Parathyroid adenoma (tissue), 2 donors: ENCODE data around the gene NRROS.

Source experiments
- H2AFZ ChIP-seq: fragments of 300-600 bp; sonication (generic); one replicate; pipeline ENCODE4 v1.7.0; 2017; ENCODE audit warnings: antibody characterized with exemption, mild to moderate bottlenecking
- H3K27ac ChIP-seq: fragments of 300-600 bp; sonication (generic); one replicate; pipeline ENCODE4 v1.7.0; 2017
- H3K27me3 ChIP-seq: fragments of 300-600 bp; sonication (generic); one replicate; pipeline ENCODE4 v1.7.0; 2017; ENCODE audit warnings: low read length; ENCODE audit not compliant: control insufficient read depth, insufficient read depth
- H3K36me3 ChIP-seq: fragments of 300-600 bp; sonication (generic); one replicate; pipeline ENCODE4 v1.7.0; 2017; ENCODE audit warnings: low read length; ENCODE audit not compliant: control insufficient read depth, insufficient read depth
- H3K4me1 ChIP-seq: fragments of 300-600 bp; sonication (generic); one replicate; pipeline ENCODE4 v1.7.0; 2017; ENCODE audit warnings: control low read depth
- H3K4me2 ChIP-seq: fragments of 300-600 bp; sonication (generic); one replicate; pipeline ENCODE4 v1.7.0; 2017; ENCODE audit warnings: low read length
- H3K4me3 ChIP-seq: fragments of 300-600 bp; sonication (generic); one replicate; pipeline ENCODE4 v1.7.0; 2017; ENCODE audit warnings: low read depth, low read length
- H3K79me2 ChIP-seq: fragments of 300-600 bp; sonication (generic); one replicate; pipeline ENCODE4 v1.7.0; 2017; ENCODE audit warnings: control low read depth
- H3K9ac ChIP-seq: fragments of 300-600 bp; sonication (generic); one replicate; pipeline ENCODE4 v1.7.0; 2017; ENCODE audit warnings: mild to moderate bottlenecking
- H3K9me3 ChIP-seq: fragments of 300-600 bp; sonication (generic); one replicate; pipeline ENCODE4 v1.7.0; 2017; ENCODE audit warnings: low read length; ENCODE audit not compliant: control insufficient read depth
- TF ChIP-seq, protein P1 (sequence below): fragments of 300-600 bp; sonication (generic); IDR thresholded peaks from one replicate; pipeline ENCODE4 v1.7.0; 2017; ENCODE audit warnings: antibody characterized with exemption, mild to moderate bottlenecking
- donor health status: primary hyperparathyroidism.

NRROS gene

DNA sequence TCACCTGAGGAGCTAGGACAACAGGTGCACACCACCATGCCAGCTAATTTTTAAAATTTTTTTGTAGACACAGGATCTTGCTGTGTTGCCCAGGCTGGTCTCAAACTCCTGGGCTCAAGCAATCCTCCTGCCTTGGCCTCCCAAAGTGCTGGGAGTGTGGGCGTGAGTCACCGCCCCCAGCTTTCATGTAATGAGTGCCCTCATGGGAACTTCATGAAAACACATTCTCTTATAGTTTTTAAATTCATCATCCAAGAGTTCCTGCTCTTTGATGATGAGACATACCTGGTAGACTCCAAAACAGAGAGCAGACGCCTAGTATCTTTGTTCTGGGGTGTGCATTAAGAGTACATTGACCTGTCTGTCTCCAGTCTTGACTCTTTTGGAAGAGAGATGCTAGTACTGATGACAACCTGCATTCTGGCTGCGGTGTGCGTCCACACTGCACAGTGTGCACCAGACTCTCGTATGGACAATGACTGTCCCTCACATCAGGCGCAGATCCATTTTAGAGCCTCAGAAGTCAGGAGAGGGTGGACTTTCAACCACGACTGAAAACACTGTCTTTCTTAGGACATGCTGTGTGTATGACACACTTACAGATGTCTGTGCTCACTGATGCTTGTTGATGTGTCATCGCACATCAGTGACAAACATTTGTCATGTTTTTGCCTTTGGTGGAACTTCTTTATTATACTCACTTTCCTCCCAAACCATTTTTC, 2.0 kb downstream of the NRROS start:
- peaks cover 3% of the 10 kb centered on the region for H3K4me1 ChIP-seq

DNA sequence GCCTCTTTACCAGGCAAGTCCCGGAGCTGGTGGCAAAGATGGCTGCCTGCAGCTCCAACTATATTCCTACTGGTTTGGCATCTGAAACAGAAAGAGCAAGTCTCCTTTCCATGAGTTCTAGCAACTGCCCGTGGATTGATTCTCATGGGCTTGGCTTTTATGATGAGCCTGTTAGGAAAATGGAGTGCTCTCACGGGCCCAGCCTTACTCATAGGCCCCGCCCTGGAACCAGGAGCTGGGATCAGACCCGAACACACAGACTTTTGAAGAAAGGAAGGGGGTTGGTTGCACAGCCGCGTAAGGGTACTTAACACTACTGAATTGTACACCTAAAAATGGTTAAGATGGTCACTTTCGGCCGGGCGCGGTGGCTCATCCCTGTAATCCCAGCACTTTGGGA, 2.9 kb downstream of the NRROS start:
- Histone ChIP-seq H3K9ac (no peak overlapping the region), H3K36me3 (no peaks in the 10 kb centered on the region), H3K27ac (no peak overlapping the region), H3K9me3 (no peaks in the 10 kb centered on the region), H3K27me3 (no peaks in the 10 kb centered on the region), H2AFZ (no peak overlapping the region), H3K4me2 (no peak overlapping the region), H3K4me3 (no peak overlapping the region), H3K79me2 (no peaks in the 10 kb centered on the region), H3K4me1 (peaks cover 3% of the 10 kb centered on the region)
- TF ChIP-seq, protein P1, sequence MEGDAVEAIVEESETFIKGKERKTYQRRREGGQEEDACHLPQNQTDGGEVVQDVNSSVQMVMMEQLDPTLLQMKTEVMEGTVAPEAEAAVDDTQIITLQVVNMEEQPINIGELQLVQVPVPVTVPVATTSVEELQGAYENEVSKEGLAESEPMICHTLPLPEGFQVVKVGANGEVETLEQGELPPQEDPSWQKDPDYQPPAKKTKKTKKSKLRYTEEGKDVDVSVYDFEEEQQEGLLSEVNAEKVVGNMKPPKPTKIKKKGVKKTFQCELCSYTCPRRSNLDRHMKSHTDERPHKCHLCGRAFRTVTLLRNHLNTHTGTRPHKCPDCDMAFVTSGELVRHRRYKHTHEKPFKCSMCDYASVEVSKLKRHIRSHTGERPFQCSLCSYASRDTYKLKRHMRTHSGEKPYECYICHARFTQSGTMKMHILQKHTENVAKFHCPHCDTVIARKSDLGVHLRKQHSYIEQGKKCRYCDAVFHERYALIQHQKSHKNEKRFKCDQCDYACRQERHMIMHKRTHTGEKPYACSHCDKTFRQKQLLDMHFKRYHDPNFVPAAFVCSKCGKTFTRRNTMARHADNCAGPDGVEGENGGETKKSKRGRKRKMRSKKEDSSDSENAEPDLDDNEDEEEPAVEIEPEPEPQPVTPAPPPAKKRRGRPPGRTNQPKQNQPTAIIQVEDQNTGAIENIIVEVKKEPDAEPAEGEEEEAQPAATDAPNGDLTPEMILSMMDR = no peak

More for the DNA sequence above, 2.0 kb downstream of the NRROS start:
- no peaks in the 10 kb centered on the region for H3K27me3 ChIP-seq
- no peaks in the 10 kb centered on the region for H3K36me3 ChIP-seq
- TF ChIP-seq, protein P1 = no peak
- no peak overlapping the region for H3K27ac ChIP-seq
- H2AFZ ChIP-seq = no peak overlapping the region
- no peaks in the 10 kb centered on the region for H3K9me3 ChIP-seq
- no peak overlapping the region for H3K4me3 ChIP-seq
- H3K4me2 ChIP-seq = peak overlapping the region; percentile 6
- no peak overlapping the region for H3K9ac ChIP-seq
- no peaks in the 10 kb centered on the region for H3K79me2 ChIP-seq

DNA sequence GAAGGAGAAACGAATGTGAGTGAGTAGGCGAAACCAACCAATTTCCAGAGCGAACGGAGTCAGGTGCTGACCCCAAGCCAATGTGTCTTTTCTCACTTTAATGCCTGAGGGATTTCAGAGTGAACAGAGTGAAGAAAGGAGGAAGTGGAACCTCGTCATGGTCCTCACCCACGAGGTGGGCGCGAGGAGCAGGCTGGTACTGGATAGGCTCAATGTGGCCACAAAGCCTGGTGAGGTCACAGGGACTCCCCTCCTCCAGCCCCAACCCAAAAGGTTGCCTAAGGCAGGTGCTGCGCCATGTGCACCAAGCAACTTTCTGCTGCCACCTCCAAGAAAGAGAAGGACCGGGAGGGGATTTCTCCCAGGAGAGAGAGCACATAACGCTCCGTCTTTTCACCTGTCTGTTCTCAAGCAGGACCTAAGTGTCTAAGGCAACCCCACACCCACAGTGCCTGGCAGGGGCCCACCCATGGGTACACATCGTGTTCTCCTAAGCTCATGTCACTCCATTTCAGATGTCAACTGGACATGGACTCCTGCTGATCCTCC, 3.8 kb downstream of the NRROS start:
- no peak overlapping the region for H3K4me3 ChIP-seq
- H3K4me1 ChIP-seq = peaks cover 3% of the 10 kb centered on the region
- H3K9me3 ChIP-seq = no peaks in the 10 kb centered on the region
- H3K79me2 ChIP-seq = no peaks in the 10 kb centered on the region
- H2AFZ ChIP-seq = no peak overlapping the region
- H3K36me3 ChIP-seq = no peaks in the 10 kb centered on the region
- no peak overlapping the region for H3K27ac ChIP-seq
- TF ChIP-seq, protein P1 = no peak
- no peaks in the 10 kb centered on the region for H3K27me3 ChIP-seq
- no peak overlapping the region for H3K9ac ChIP-seq
- H3K4me2 ChIP-seq = no peak overlapping the region

DNA sequence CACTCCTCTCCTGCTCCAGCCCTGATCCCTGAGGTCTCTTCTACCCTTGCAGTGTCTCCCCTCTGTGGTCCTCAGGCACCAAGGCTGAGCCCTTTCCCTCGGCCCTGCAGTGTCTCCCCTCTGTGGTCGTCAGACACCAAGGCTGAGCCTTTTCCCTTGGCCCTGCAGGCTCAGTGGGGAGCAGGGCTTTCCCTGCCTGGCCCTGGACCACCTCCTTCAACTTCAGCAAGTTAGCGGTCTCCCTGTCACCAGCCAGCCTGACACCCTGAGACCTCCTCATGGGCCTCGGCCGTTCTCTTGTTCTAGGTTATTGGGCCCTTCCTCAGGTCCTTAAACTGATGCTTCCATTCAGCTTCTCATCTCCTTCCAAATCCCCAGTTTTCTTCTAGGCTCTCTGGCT, 4.3 kb downstream of the NRROS start:
- Histone ChIP-seq H3K27ac (no peak overlapping the region), H3K9ac (no peak overlapping the region), H3K9me3 (no peaks in the 10 kb centered on the region), H3K4me1 (peaks cover 3% of the 10 kb centered on the region), H3K79me2 (no peaks in the 10 kb centered on the region), H3K36me3 (no peaks in the 10 kb centered on the region), H3K4me2 (no peak overlapping the region), H3K27me3 (no peaks in the 10 kb centered on the region), H3K4me3 (no peak overlapping the region), H2AFZ (no peak overlapping the region)
- TF ChIP-seq, protein P1 = no peak

DNA sequence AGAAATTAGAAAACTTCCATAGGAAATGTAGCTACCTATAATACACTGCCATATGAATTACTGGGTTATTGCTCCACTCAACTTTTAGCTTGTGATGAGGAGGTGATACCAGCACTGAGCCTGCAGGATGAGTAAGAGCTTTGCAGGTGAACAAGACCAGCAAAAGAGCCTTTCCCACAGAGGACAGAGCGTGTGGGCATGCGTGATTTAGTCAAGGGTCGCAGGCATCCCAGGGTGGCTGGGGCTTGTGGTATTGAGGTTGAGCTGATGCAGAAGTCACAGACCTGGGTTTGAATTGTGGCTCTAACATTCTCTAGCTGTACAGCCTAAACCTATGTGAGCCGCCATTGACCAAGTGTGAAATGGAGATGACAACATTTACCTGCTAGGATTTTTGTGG, 5.6 kb downstream of the NRROS start:
- H3K27ac ChIP-seq = no peak overlapping the region
- TF ChIP-seq, protein P1 = no peak
- no peak overlapping the region for H3K9ac ChIP-seq
- no peaks in the 10 kb centered on the region for H3K4me1 ChIP-seq
- H3K27me3 ChIP-seq = no peaks in the 10 kb centered on the region
- H3K9me3 ChIP-seq = no peaks in the 10 kb centered on the region
- H3K79me2 ChIP-seq = no peaks in the 10 kb centered on the region
- H3K36me3 ChIP-seq = no peaks in the 10 kb centered on the region
- H2AFZ ChIP-seq = no peak overlapping the region
- H3K4me3 ChIP-seq = no peak overlapping the region
- H3K4me2 ChIP-seq = no peak overlapping the region
